Measurements from ENCODE around the gene POLD2. TPM values are rescaled to one million over a fixed set of nuclear protein-coding genes. Genes with fewer than 3 reads are reported as not detected.

The POLD2 gene
- total RNA-seq, 4 donors from 2014 or later: 50.8 to 69.0 (median 58.7) TPM

DNA sequence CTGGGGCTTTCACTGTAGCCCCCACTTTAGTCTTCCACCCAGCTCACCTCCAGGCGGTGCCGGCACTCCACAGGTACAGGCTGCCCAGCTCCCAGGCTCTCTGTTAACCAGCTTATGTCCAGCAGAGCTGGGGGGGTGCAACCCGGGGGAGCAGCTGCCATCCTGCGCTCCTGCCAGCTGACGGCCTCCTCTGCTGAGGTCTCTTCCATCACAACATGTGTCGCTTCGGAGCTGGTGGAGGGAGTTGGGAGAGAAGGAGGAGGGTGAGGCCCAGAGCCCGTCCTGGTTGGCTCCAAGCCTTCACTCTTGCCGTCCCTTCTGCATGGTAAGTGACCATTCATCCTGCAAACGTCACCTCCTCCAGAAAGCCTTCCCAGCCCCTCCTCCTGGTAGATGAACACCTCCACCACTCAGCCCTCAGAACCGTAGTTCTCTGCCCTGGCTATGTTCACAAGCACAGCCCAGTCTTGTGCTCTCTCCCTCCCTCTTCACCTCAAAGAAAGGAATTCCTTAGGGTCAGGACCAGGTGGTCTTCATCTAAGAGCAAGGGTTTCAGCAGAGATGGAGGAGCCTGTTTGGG is 42.6 kb downstream of the POLD2 start:
- TF ChIP-seq, protein P1, sequence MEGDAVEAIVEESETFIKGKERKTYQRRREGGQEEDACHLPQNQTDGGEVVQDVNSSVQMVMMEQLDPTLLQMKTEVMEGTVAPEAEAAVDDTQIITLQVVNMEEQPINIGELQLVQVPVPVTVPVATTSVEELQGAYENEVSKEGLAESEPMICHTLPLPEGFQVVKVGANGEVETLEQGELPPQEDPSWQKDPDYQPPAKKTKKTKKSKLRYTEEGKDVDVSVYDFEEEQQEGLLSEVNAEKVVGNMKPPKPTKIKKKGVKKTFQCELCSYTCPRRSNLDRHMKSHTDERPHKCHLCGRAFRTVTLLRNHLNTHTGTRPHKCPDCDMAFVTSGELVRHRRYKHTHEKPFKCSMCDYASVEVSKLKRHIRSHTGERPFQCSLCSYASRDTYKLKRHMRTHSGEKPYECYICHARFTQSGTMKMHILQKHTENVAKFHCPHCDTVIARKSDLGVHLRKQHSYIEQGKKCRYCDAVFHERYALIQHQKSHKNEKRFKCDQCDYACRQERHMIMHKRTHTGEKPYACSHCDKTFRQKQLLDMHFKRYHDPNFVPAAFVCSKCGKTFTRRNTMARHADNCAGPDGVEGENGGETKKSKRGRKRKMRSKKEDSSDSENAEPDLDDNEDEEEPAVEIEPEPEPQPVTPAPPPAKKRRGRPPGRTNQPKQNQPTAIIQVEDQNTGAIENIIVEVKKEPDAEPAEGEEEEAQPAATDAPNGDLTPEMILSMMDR (IDR thresholded peaks at IDR 0.05): no peak
- no peak for TF ChIP-seq POLR2A (IDR thresholded peaks at IDR 0.05)
- 82 to 83% methylated on average over 11 of the region's 11 CpGs for WGBS, 2 donors
- intact Hi-C loops (cut with DNase I; ENCODE audit: low total_unique reads): no loop called here
- DNase-seq (ENCODE audit: low spot score in 2 of 2): no peak
- H3K4me3 ChIP-seq (ENCODE audit: low read depth, poor library complexity, severe bottlenecking): no peak overlapping the region

DNA sequence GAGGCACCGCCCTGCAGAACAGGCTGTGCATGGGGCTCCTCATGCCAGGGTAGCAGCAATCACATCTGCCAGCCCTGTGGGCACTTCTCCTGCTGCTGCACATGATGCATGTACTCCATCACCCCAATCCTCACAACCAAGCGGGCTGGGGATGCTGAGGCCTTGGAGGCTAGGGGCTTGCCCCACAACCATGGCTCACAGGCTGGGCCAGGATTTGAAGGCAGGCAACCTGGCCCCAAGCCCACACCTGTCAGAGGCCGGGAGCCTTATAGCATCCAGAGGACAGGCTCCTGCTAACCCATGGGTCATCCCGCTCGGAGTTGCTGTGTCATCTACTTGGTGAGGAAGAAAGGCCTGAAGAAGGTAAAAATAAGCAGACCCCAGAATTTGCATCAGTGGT is 43.2 kb downstream of the POLD2 start:
- H3K4me3 ChIP-seq (ENCODE audit: low read depth, poor library complexity, severe bottlenecking): no peak overlapping the region
- intact Hi-C loops (cut with DNase I; ENCODE audit: low total_unique reads): no loop called here
- 90 to 100% methylated on average over 2 to 5 of the region's 5 CpGs for WGBS, 2 donors
- no peak for DNase-seq (ENCODE audit: low spot score in 2 of 2)
- TF ChIP-seq, protein P1 (IDR thresholded peaks at IDR 0.05): no peak
- TF ChIP-seq POLR2A (IDR thresholded peaks at IDR 0.05): no peak

DNA sequence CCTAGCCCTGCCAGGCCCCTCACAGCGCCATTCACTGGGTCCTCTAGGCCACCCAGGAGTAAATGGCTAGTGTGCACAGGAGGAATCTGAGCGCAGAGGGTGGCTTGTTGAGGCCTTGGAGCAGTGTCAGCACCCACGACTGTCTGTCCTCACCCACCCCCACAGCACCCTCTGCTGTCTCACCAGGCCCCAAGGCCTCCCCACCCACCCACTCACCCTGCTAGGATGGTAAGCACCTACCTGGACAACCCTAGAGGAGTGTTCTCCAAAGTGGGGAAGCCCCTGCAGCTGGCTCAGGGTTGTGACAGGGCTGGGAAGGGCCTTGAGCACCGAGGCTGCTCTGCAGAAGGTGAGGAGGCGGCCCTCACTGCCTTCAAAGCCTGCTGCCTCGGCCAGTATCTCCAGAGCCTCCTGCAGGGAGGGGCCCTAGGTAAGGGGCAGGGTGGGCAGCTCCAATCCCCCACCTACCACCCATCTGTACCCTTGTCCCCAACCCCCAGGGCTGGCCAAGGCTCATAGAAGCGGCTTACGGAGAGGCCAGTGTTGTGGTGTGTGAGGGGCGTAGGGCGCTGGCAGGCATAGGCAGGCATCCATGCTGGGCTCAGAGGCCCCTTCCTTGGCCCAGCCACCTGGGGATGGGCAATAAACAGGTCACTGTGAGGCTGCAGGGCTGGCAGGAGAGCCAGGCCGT is 43.9 kb downstream of the POLD2 start:
- 71 to 82% methylated on average over 10 to 11 of the region's 11 CpGs for WGBS, 2 donors
- intact Hi-C loops (cut with DNase I; ENCODE audit: low total_unique reads): no loop called here

DNA sequence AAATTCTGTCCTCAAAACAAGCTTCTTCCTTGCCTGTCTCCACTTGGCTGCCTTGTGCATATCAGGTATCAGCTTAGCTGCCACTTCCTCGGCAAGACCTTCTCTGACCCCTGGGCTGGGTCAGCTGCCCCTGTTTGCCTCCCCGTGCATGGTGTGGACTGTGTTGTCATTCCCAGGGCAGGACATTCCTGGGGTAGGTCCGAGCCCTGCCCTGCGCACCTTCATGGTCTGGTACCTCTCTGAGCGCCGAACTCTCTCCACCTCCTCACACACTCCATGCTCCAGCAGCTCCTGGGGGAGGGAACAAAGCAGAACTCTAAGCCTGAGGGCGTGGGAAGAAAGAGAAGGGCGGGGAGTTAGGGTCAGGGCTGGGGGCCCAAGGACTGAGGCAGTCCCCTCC is 44.8 kb downstream of the POLD2 start:
- H3K4me3 ChIP-seq (ENCODE audit: low read depth, poor library complexity, severe bottlenecking): no peak overlapping the region
- TF ChIP-seq POLR2A (IDR thresholded peaks at IDR 0.05): no peak
- TF ChIP-seq, protein P1 (IDR thresholded peaks at IDR 0.05): no peak
- 84 to 95% methylated on average over 8 of the region's 8 CpGs for WGBS, 2 donors
- no peak for DNase-seq (ENCODE audit: low spot score in 2 of 2)
- intact Hi-C loops (cut with DNase I; ENCODE audit: low total_unique reads): no loop called here

More for the DNA sequence above, 43.9 kb downstream of the POLD2 start:
- no peak for DNase-seq (ENCODE audit: low spot score in 2 of 2)
- H3K4me3 ChIP-seq (ENCODE audit: low read depth, poor library complexity, severe bottlenecking): no peak overlapping the region
- TF ChIP-seq, protein P1 (IDR thresholded peaks at IDR 0.05): no peak
- no peak for TF ChIP-seq POLR2A (IDR thresholded peaks at IDR 0.05)

DNA sequence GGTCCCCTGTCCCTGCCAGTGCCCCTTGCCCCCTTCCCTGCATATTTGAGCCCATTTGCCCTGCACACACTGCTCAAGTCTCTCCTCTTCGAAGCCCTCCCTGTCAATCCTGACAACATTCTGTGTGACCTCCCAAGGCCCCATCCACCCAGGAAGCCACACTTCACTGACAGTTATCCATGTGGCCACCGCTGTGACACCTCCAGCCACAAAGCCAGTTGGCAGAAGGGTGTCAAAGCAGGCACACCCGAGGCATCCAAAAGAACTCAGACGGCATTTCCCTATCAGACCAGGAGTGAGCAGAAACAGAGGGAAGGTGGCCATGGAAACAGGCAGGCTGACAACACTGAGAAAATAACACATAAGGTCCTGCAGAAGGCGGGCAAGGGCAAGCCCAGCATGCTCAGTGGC is 45.7 kb downstream of the POLD2 start:
- intact Hi-C loops (cut with DNase I; ENCODE audit: low total_unique reads): no loop called here
- DNase-seq (ENCODE audit: low spot score in 2 of 2): no peak
- TF ChIP-seq, protein P1 (IDR thresholded peaks at IDR 0.05): no peak
- TF ChIP-seq POLR2A (IDR thresholded peaks at IDR 0.05): no peak
- H3K4me3 ChIP-seq (ENCODE audit: low read depth, poor library complexity, severe bottlenecking): no peak overlapping the region
- WGBS, 2 donors: 57 to 65% methylated on average over 5 of the region's 5 CpGs
